Left ventricle myocardium inferior (tissue), 1 donor: Measurements from ENCODE around the gene LOC128125822.

Experiments
- DNase-seq: peaks from one replicate; pipeline ENCODE4 v3.0.0-alpha.2; 2020
- H3K27ac ChIP-seq: fragments of 200-600 bp; replicated peaks from 2 replicates; pipeline ENCODE4 v1.8.0; 2021
- H3K27me3 ChIP-seq: fragments of 200-600 bp; 2 replicates; pipeline ENCODE4 v1.8.0; 2021; ENCODE audit warnings: low read depth
- H3K36me3 ChIP-seq: fragments of 200-600 bp; 2 replicates; pipeline ENCODE4 v1.8.0; 2021
- H3K4me1 ChIP-seq: fragments of 200-600 bp; 2 replicates; pipeline ENCODE4 v1.8.0; 2021
- H3K4me3 ChIP-seq: fragments of 200-600 bp; 2 replicates; pipeline ENCODE4 v1.8.0; 2021; ENCODE audit warnings: mild to moderate bottlenecking, moderate library complexity
- H3K9me3 ChIP-seq: fragments of 200-600 bp; replicated peaks from 2 replicates; pipeline ENCODE4 v1.8.0; 2021
- intact Hi-C: fragments of 100-400 bp; cut with micrococcal nuclease; formaldehyde crosslinking; loops from one replicate; pipeline ENCODE4 v1.11.0; 2022
- TF ChIP-seq, protein P1 (sequence below): fragments of 200-600 bp; IDR thresholded peaks from 2 replicates; pipeline ENCODE4 v1.8.0; 2021; ENCODE audit warnings: antibody characterized with exemption, mild to moderate bottlenecking, borderline replicate concordance
- donor health status: DM: no; HTN: yes; CAD: no; lungs with severe emphysema.

The LOC128125822 gene

DNA sequence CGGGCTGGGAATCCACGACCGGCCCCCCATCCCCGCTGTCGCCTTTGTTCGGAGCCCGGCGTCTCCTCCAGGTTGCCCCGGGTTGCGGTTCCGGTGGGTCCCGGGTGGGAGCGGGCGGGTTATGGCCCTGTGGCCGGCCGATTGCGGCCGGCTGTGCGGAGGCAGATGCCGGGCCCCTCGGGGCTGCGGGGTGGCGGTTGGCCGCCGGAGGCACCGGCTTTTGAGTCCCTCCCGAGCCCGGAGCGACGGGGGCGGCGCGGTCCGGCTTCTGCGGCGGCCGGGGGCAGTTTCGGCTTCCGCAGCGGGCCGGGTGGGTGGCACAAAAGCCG, 431 bp downstream of the LOC128125822 start:
- peak overlapping the region; percentile 99 for H3K27ac ChIP-seq
- H3K9me3 ChIP-seq = peaks cover under 1% of the 10 kb centered on the region
- peaks cover 48% of the 10 kb centered on the region for H3K4me1 ChIP-seq
- no peak for DNase-seq
- peak overlapping the region; percentile 98 for H3K4me3 ChIP-seq
- TF ChIP-seq, protein P1, sequence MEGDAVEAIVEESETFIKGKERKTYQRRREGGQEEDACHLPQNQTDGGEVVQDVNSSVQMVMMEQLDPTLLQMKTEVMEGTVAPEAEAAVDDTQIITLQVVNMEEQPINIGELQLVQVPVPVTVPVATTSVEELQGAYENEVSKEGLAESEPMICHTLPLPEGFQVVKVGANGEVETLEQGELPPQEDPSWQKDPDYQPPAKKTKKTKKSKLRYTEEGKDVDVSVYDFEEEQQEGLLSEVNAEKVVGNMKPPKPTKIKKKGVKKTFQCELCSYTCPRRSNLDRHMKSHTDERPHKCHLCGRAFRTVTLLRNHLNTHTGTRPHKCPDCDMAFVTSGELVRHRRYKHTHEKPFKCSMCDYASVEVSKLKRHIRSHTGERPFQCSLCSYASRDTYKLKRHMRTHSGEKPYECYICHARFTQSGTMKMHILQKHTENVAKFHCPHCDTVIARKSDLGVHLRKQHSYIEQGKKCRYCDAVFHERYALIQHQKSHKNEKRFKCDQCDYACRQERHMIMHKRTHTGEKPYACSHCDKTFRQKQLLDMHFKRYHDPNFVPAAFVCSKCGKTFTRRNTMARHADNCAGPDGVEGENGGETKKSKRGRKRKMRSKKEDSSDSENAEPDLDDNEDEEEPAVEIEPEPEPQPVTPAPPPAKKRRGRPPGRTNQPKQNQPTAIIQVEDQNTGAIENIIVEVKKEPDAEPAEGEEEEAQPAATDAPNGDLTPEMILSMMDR = no peak
- peaks cover 14% of the 10 kb centered on the region for H3K36me3 ChIP-seq
- H3K27me3 ChIP-seq = no peaks in the 10 kb centered on the region
- intact Hi-C loops = no loop called here

- Histone ChIP-seq H3K27me3 (no peaks in the 10 kb centered on the region), H3K4me3 (peak overlapping the region; percentile 98), H3K4me1 (peaks cover 48% of the 10 kb centered on the region), H3K36me3 (peaks cover 20% of the 10 kb centered on the region), H3K27ac (peak overlapping the region; percentile 99), H3K9me3 (no peaks in the 10 kb centered on the region)
- DNase-seq = peak; percentile 76
- TF ChIP-seq, protein P1 = no peak
- intact Hi-C loops = no loop called here
Observed at GRCh38 chr6:63573076-63573898, 1.0 kb downstream of the LOC128125822 start.

- intact Hi-C loops = no loop called here
- DNase-seq = no peak
- peaks cover 27% of the 10 kb centered on the region for H3K36me3 ChIP-seq
- H3K4me3 ChIP-seq = peak overlapping the region; percentile 98
- peak overlapping the region; percentile 99 for H3K27ac ChIP-seq
- peaks cover 48% of the 10 kb centered on the region for H3K4me1 ChIP-seq
- TF ChIP-seq, protein P1 = peak; percentile 57
- no peaks in the 10 kb centered on the region for H3K27me3 ChIP-seq
- H3K9me3 ChIP-seq = no peaks in the 10 kb centered on the region
Observed at GRCh38 chr6:63573899-63574553, 1.7 kb downstream of the LOC128125822 start.

- TF ChIP-seq, protein P1 = no peak
- intact Hi-C loops = no loop called here
- Histone ChIP-seq H3K36me3 (peaks cover 32% of the 10 kb centered on the region), H3K27me3 (no peaks in the 10 kb centered on the region), H3K4me1 (peaks cover 48% of the 10 kb centered on the region), H3K27ac (peak overlapping the region; percentile 99), H3K4me3 (peak overlapping the region; percentile 98), H3K9me3 (no peaks in the 10 kb centered on the region)
- DNase-seq = no peak
Observed at GRCh38 chr6:63574554-63574900, 2.2 kb downstream of the LOC128125822 start.

DNA sequence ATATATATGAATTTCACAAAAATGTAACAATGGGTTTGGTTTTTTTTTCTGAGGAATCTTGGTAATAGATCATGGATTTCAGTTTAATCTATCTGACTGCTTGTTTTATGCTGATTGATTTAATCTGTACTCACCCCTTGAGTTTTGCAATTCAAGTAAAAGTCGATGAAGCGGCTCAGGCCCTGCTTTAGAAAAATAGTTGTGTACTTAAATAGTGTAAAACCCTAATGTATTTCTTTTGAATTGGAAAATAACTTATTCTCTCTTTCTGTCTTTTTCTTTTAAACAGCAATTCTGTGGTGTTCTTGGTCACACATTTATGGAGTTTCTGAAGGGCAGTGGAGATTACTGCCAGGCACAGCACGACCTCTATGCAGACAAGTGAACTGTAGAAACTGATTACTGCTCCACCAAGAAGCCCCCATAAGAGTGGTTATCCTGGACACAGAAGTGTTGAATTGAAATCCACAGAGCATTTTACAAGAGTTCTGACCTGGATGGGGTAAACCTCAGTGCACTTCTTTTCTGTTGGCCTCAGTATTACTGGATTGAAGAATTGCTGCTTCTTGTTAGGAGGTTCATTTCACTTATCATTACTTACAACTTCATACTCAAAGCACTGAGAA, 4.0 kb downstream of the LOC128125822 start:
- Histone ChIP-seq H3K36me3 (peaks cover 50% of the 10 kb centered on the region), H3K4me1 (peaks cover 47% of the 10 kb centered on the region), H3K4me3 (no peak overlapping the region), H3K27me3 (no peaks in the 10 kb centered on the region), H3K9me3 (no peaks in the 10 kb centered on the region), H3K27ac (no peak overlapping the region)
- TF ChIP-seq, protein P1 = no peak
- intact Hi-C loops = no loop called here
- no peak for DNase-seq
